Lower leg skin (tissue), 4 donors: Measurements from ENCODE around the gene PTX3. TPM values are rescaled to one million over a fixed set of nuclear protein-coding genes. Genes with fewer than 3 reads are reported as not detected.

ENCODE experiments used
- DNase-seq, 2 donors: peaks; one replicate each; pipeline ENCODE4 v3.0.0-alpha.2; 2019; ENCODE audit warnings: low spot score in 2 of 2
- H3K4me3 ChIP-seq: fragments of 200-600 bp; sonication (generic); 2 replicates; pipeline ENCODE4 v1.5.1; 2017; ENCODE audit warnings: mild to moderate bottlenecking, low read depth; ENCODE audit not compliant: poor library complexity, severe bottlenecking
- POLR2A ChIP-seq, 2 donors: fragments of 450-650 bp; IDR thresholded peaks; one replicate each; pipeline ENCODE4 v1.6.1; 2016 to 2017; ENCODE audit warnings: antibody characterized with exemption in 2 of 2, mild to moderate bottlenecking in 1 of 2, moderate library complexity in 1 of 2
- WGBS, 2 donors: methylation state at CpG; one replicate each; pipeline ENCODE4 v1.1.5; 2018; 5-methylcytosine and 5-hydroxymethylcytosine counted together
- intact Hi-C: fragments of 100-400 bp; cut with DNase I; formaldehyde crosslinking; loops from one replicate; pipeline ENCODE4 v1.15.0; 2023; ENCODE audit warnings: low total_unique reads
- total RNA-seq, 4 donors: library from RNA; depleted of rRNA; stranded (reverse); fragments of >200 nt; gene quantifications; one replicate each; pipeline ENCODE4 v1.1.0, GENCODE V29; 2016
- TF ChIP-seq, protein P1 (sequence below), 3 donors: fragments of 450-650 bp; IDR thresholded peaks; one replicate each; pipeline ENCODE4 v1.5.1; 2016; ENCODE audit warnings: antibody characterized with exemption in 3 of 3, mild to moderate bottlenecking in 3 of 3, moderate library complexity in 2 of 3

PTX3 gene
- total RNA-seq, 4 donors from 2014 or later = 1.5 to 16.1 (median 9.4) TPM

DNA sequence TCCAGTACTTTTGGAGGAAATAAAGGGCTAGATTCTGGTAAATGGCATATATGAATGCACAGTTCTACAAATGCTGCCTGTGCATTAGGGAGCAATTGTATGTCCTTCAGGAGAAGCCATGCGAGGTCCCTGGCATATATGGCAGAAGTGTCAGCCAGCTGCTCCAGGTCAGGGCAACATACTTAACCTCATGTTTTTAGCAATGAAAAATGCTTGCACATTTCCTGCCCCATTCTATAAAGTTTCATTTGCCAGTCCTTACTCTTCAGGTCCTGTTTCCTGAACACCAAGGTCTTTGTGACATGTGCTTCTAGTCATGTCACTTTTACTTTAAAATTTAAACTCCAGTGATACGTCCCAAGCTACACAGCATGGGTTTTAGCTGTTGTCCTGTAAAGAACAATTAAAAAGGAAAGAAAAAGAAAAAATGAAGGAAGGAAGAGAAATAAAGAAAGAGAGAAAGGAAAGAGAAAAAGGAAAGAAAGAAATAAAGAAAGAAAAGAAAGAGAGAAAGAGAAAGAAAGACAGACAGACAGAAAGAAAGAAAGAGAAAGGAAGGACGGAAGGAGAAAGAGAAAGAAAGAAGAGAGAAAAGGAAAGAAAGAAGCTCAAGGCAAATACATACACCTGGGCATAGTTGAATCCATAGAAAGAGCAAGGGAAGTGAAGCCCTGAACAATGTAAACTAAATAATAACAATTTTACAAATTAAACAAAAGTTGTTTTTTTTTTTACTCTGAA lies 20.1 kb upstream of the PTX3 start:
- H3K4me3 ChIP-seq = no peak overlapping the region
- intact Hi-C loops = no loop called here
- 83 to 85% methylated on average over 3 of the region's 3 CpGs for WGBS, 2 donors
- TF ChIP-seq, protein P1, sequence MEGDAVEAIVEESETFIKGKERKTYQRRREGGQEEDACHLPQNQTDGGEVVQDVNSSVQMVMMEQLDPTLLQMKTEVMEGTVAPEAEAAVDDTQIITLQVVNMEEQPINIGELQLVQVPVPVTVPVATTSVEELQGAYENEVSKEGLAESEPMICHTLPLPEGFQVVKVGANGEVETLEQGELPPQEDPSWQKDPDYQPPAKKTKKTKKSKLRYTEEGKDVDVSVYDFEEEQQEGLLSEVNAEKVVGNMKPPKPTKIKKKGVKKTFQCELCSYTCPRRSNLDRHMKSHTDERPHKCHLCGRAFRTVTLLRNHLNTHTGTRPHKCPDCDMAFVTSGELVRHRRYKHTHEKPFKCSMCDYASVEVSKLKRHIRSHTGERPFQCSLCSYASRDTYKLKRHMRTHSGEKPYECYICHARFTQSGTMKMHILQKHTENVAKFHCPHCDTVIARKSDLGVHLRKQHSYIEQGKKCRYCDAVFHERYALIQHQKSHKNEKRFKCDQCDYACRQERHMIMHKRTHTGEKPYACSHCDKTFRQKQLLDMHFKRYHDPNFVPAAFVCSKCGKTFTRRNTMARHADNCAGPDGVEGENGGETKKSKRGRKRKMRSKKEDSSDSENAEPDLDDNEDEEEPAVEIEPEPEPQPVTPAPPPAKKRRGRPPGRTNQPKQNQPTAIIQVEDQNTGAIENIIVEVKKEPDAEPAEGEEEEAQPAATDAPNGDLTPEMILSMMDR (IDR thresholded peaks at IDR 0.05) = no peak
- no peak for TF ChIP-seq POLR2A (IDR thresholded peaks at IDR 0.05)
- no peak for DNase-seq

DNA sequence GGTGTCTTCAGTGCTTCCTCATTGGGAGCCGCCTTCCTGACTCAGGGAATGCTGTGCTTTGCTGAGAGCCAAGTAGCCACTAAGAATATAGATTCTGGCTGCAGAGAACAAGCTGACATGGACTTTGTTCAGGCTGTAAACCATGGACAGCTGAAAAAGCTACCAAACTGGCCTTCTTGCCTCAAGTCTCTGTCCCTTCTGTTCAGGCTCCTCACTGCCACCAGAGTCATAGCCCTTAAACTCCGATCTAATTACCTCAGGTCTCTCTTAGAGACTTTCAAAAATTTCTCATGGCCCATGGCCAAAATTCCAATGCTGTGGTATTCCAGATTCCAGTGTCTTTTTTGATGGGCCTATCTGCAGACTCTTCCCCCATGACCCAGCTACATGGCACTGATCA lies 19.4 kb upstream of the PTX3 start:
- H3K4me3 ChIP-seq = no peak overlapping the region
- no peak for DNase-seq
- TF ChIP-seq, protein P1 (IDR thresholded peaks at IDR 0.05) = no peak
- TF ChIP-seq POLR2A (IDR thresholded peaks at IDR 0.05) = no peak
- WGBS, 2 donors = 73 to 88% methylated on average over 2 of the region's 2 CpGs
- intact Hi-C loops = no loop called here

DNA sequence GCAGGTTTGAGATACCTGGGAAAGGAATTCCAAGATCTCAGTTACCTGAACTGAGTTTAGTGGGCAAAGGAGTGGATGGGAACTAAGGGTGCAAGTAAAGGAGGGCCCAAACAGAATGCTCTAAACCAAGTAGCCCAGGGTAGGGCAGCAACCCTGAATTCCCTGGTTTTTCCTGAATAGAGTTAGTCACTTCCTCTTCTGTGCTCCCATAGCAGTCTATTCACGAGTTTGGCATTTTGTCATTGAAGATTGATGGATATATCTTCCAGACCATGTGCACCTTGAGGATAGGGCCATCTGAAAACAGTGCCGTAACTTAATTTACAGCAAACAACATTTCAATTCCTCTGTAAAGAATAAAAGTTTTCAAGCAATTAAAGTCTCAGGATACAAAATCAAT lies 18.5 kb upstream of the PTX3 start:
- intact Hi-C loops = no loop called here
- 78 to 85% methylated on average over 2 of the region's 2 CpGs for WGBS, 2 donors

DNA sequence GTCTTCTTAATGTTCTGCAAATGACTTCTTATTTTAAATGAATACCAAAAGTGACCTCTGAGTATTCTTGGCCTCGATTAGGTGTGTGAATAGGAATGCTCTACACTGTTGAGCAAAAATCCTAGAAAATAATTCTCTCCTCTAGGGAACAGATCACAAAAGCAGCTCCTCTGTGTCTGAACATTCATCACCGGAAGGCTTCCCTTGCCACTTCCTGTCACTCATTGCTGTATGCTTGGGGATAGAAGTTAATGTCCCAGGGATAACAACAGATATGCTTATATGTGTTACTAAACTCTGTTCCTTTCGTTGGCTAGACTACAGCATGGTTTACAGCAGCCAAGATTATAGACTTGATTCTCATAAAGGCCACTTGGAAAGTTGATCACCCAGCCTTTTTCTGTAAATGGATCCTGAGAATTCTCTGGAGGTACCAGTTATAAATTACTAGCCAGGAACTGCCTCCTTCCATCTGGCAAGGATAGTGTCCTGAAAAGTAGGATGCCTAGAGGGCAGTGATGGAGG lies 16.0 kb upstream of the PTX3 start:
- WGBS, 2 donors = 66 to 67% methylated on average over 3 of the region's 3 CpGs
- intact Hi-C loops = no loop called here
- no peak for DNase-seq
- H3K4me3 ChIP-seq = no peak overlapping the region
- TF ChIP-seq, protein P1 (IDR thresholded peaks at IDR 0.05) = no peak
- no peak for TF ChIP-seq POLR2A (IDR thresholded peaks at IDR 0.05)

More for the DNA sequence above, 18.5 kb upstream of the PTX3 start:
- H3K4me3 ChIP-seq = no peak overlapping the region
- TF ChIP-seq, protein P1 (IDR thresholded peaks at IDR 0.05) = no peak
- TF ChIP-seq POLR2A (IDR thresholded peaks at IDR 0.05) = no peak
- DNase-seq = no peak

GRCh38 chr3:157423337-157423736 lies 13.3 kb upstream of the PTX3 start:
- intact Hi-C loops = no loop called here
- no peak overlapping the region for H3K4me3 ChIP-seq
- TF ChIP-seq, protein P1 (IDR thresholded peaks at IDR 0.05) = no peak
- TF ChIP-seq POLR2A (IDR thresholded peaks at IDR 0.05) = no peak
- DNase-seq = no peak
